B cell (primary cell): ENCODE measurements around the gene RPP14. TPM values are rescaled to one million over a fixed set of nuclear protein-coding genes. Genes with fewer than 3 reads are reported as not detected.

Experiments
- ATAC-seq: fragments of 200-7000 bp; cut with Tn5 transposase; one replicate; pipeline ENCODE4 v1.10.0; 2021; ENCODE audit warnings: low read depth, mild to moderate bottlenecking, moderate number of reproducible peaks, moderate library complexity
- CTCF ChIA-PET: fragments of 350-600 bp; sonication (Branson Sonifier 250); formaldehyde crosslinking; loops from one replicate; lab custom pipeline; 2021; ENCODE audit warnings: antibody characterized with exemption, inconsistent platforms; lab: Charles Lee
- POLR2A ChIA-PET: fragments of 350-600 bp; sonication (Branson Sonifier 250); formaldehyde crosslinking; loops from one replicate; lab custom pipeline; 2021; ENCODE audit warnings: antibody characterized with exemption; lab: Charles Lee
- DNase-seq: peaks from one replicate; pipeline ENCODE4 v3.0.0; 2013
- H2AFZ ChIP-seq: 2 replicates; pipeline ENCODE4 v1.6.1; 2012; ENCODE audit warnings: mild to moderate bottlenecking, low read depth, low read length; ENCODE audit not compliant: insufficient read depth, poor library complexity, severe bottlenecking
- H3K27ac ChIP-seq, 2 donors: 1 replicate in 1 of 2; 2 replicates in 1 of 2; pipeline ENCODE4 v1.5.1; 2012 to 2013; ENCODE audit warnings: low read length in 2 of 2, mild to moderate bottlenecking in 2 of 2, moderate library complexity in 1 of 2
- H3K27me3 ChIP-seq, 4 experiments: fragments of 200-600 bp in 1 of 4; sonication (generic) in 1 of 4; replicated peaks in 1 of 4; 1 replicate in 2 of 4; 2 replicates in 2 of 4; pipeline versions ENCODE4 v1.6.1 to v1.7.0; 2013 to 2016; ENCODE audit warnings: low read length in 3 of 4, mild to moderate bottlenecking in 2 of 4, mixed read lengths in 1 of 4, moderate library complexity in 1 of 4; ENCODE audit not compliant: insufficient read depth in 4 of 4, control insufficient read depth in 3 of 4; ENCODE audit errors: control extremely low read depth in 1 of 4
- H3K36me3 ChIP-seq, 2 experiments: replicated peaks in 1 of 2; 1 replicate in 1 of 2; 2 replicates in 1 of 2; pipeline versions ENCODE4 v1.6.1 to v1.7.1; 2013; ENCODE audit warnings: low read length in 1 of 2; ENCODE audit not compliant: insufficient read depth in 2 of 2, control insufficient read depth in 1 of 2; ENCODE audit errors: control extremely low read depth in 1 of 2, extremely low read depth in 1 of 2
- H3K4me1 ChIP-seq, 2 donors: fragments of 200-600 bp in 1 of 2; sonication (generic) in 1 of 2; 1 replicate in 1 of 2; 2 replicates in 1 of 2; pipeline versions ENCODE4 v1.5.1 to v1.6.1; 2013 to 2017; ENCODE audit warnings: low read length in 2 of 2; ENCODE audit not compliant: control insufficient read depth in 2 of 2, insufficient read depth in 2 of 2
- H3K4me2 ChIP-seq: replicated peaks from 2 replicates; pipeline ENCODE3; 2012; ENCODE audit warnings: mild to moderate bottlenecking, low read depth, low read length; ENCODE audit not compliant: poor library complexity, severe bottlenecking
- H3K4me3 ChIP-seq, 5 experiments: fragments of 200-600 bp in 1 of 5; sonication (generic) in 1 of 5; 1 replicate in 3 of 5; 2 replicates in 2 of 5; pipeline versions ENCODE4 v1.5.1 to v1.7.0; 2011 to 2016; ENCODE audit warnings: low read length in 4 of 5, mild to moderate bottlenecking in 4 of 5, low read depth in 2 of 5, control low read depth in 1 of 5, moderate library complexity in 1 of 5; ENCODE audit not compliant: insufficient read depth in 1 of 5; ENCODE audit errors: control extremely low read depth in 1 of 5, extremely low read depth in 1 of 5
- H3K79me2 ChIP-seq: fragments of 200-600 bp; sonication (generic); one replicate; pipeline ENCODE4 v1.6.0; 2016; ENCODE audit warnings: low read length; ENCODE audit not compliant: control insufficient read depth, insufficient read depth
- H3K9ac ChIP-seq: fragments of 200-600 bp; sonication (generic); 2 replicates; pipeline ENCODE4 v1.6.1; 2017; ENCODE audit warnings: mild to moderate bottlenecking, low read length, moderate library complexity
- H3K9me3 ChIP-seq, 3 donors: one replicate each; pipeline versions ENCODE4 v1.6.1 to v1.7.1; 2013; ENCODE audit warnings: low read length in 2 of 3; ENCODE audit not compliant: control insufficient read depth in 2 of 3, insufficient read depth in 1 of 3; ENCODE audit errors: control extremely low read depth in 1 of 3
- H4K20me1 ChIP-seq: 2 replicates; pipeline ENCODE4 v1.6.0; 2012; ENCODE audit warnings: mild to moderate bottlenecking, low read length; ENCODE audit not compliant: insufficient read depth, control insufficient read depth, poor library complexity, severe bottlenecking
- H3K27ac Mint-ChIP-seq: one replicate; pipeline ENCODE4 v1.8.0; 2021; ENCODE audit warnings: mixed read lengths
- H3K27me3 Mint-ChIP-seq: one replicate; pipeline ENCODE4 v1.8.0; 2021; ENCODE audit warnings: mixed read lengths
- H3K4me1 Mint-ChIP-seq: one replicate; pipeline ENCODE4 v1.8.0; 2021; ENCODE audit warnings: mixed read lengths
- H3K4me3 Mint-ChIP-seq: one replicate; pipeline ENCODE4 v1.8.0; 2021; ENCODE audit warnings: mixed read lengths
- H3K9me3 Mint-ChIP-seq: one replicate; pipeline ENCODE4 v1.8.0; 2022; ENCODE audit warnings: mixed read lengths; ENCODE audit not compliant: insufficient read depth
- EZH2 ChIP-seq: IDR thresholded peaks from 2 replicates; pipeline ENCODE4 v1.6.1; 2012; ENCODE audit warnings: borderline replicate concordance, low read depth, mild to moderate bottlenecking, moderate library complexity, low read length; ENCODE audit not compliant: insufficient read depth, poor library complexity, severe bottlenecking
- WGBS: methylation state at CpG from one replicate; pipeline ENCODE4 v1.1.5; 2013; ENCODE audit warnings: missing lambda C conversion rate; ENCODE audit not compliant: insufficient coverage; 5-methylcytosine and 5-hydroxymethylcytosine counted together
- intact Hi-C: fragments of 100-400 bp; cut with micrococcal nuclease; formaldehyde crosslinking; loops from one replicate; pipeline ENCODE4 v1.10.0; 2022
- polyA plus RNA-seq: library from polyadenylated mRNA; depleted of rRNA; stranded (reverse); fragments of >200 nt; gene quantifications from 2 replicates; pipeline ENCODE4 v1.2.3, GENCODE V29; 2012
- total RNA-seq, 2 donors: library from RNA; stranded (reverse); fragments of 120-200 nt in 1 of 2; gene quantifications; 1 replicate in 1 of 2; 2 replicates in 1 of 2; pipeline versions ENCODE4 v1.2.3 to v1.2.4, GENCODE V29; 2013 to 2022
- TF ChIP-seq, protein P1 (sequence below): fragments of 200-600 bp; IDR thresholded peaks from one replicate; pipeline ENCODE4 v1.8.0; 2022; ENCODE audit warnings: antibody characterized with exemption, mild to moderate bottlenecking

RPP14 gene
- total and polyA plus RNA-seq, 2 donors (not counting 1 experiment from before 2014, with no cell fraction given), result 4.7 to 17.9 TPM

DNA sequence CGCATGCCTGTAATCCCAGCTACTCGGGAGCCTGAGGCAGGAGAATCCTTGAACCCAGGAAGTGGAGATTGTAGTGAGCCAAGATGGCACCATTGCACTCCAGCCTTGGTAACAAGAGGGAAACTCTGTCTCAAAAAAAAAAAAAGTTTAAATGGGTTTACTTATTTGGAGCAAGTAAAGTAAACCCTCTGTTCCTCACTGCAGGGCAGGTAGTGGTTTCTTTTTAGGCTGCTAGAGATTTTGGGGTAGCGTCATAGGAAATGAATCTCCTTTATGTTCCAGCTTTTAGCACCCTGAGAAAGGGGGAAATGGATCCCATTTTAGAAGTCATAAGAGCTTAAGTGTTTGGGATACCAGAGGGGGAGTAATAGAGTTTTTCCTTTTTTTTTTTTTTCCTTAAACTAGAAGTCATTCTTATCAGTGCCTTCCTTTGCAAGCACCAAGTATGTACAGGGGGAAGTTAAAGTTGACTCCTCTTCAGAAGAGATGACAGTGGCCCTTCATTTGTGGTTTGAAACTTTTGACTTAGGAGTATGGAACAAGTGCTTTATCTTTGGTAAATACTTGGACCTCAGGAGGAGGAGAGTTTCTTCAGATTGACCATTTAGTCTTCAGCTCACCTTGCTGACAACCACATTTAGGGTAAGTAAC lies 34.7 kb downstream of the RPP14 start:
- Mint-ChIP-seq H3K27me3 (no peaks in the 10 kb centered on the region), H3K4me3 (peak overlapping the region; percentile 35), H3K9me3 (no peaks in the 10 kb centered on the region), H3K27ac (peak overlapping the region; percentile 88), H3K4me1 (peaks cover 72% of the 10 kb centered on the region)
- Histone ChIP-seq H3K9ac (no peak overlapping the region), H3K36me3 (peaks cover under 1 to 15% of the 10 kb centered on the region in 2 experiments), H3K4me1 (peaks cover 87 to 88% of the 10 kb centered on the region in 2 donors), H4K20me1 (no peaks in the 10 kb centered on the region), H3K27me3 (no peaks in the 10 kb centered on the region), H3K4me3 (peak overlapping the region in 1 of 5 experiments; percentile 40), H3K4me2 (peak overlapping the region; percentile 65), H2AFZ (peak overlapping the region; percentile 35), H3K27ac (peak overlapping the region; percentile 54 to 85), H3K9me3 (peaks cover 0 to 11% (median 0%) of the 10 kb centered on the region in 3 donors), H3K79me2 (peaks cover 98% of the 10 kb centered on the region)
- no peak for TF ChIP-seq EZH2
- TF ChIP-seq, protein P1, sequence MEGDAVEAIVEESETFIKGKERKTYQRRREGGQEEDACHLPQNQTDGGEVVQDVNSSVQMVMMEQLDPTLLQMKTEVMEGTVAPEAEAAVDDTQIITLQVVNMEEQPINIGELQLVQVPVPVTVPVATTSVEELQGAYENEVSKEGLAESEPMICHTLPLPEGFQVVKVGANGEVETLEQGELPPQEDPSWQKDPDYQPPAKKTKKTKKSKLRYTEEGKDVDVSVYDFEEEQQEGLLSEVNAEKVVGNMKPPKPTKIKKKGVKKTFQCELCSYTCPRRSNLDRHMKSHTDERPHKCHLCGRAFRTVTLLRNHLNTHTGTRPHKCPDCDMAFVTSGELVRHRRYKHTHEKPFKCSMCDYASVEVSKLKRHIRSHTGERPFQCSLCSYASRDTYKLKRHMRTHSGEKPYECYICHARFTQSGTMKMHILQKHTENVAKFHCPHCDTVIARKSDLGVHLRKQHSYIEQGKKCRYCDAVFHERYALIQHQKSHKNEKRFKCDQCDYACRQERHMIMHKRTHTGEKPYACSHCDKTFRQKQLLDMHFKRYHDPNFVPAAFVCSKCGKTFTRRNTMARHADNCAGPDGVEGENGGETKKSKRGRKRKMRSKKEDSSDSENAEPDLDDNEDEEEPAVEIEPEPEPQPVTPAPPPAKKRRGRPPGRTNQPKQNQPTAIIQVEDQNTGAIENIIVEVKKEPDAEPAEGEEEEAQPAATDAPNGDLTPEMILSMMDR, result no peak
- ATAC-seq (peak; percentile 41), DNase-seq (no peak)
- CTCF ChIA-PET, result interaction anchor here (0.6 to 10.2 kb wide), 3 partner anchors 10 to 74 kb away, joined by 5 to 349 read pairs (median 5); no protein-coding TSS in a partner anchor
- intact Hi-C loops, result no loop called here
- 100% methylated on average over 2 of the region's 3 CpGs for WGBS
- POLR2A ChIA-PET, result interaction anchor here (11.4 kb wide), 1 partner anchor 12 kb away, joined by 182 read pairs; no protein-coding TSS in a partner anchor

DNA sequence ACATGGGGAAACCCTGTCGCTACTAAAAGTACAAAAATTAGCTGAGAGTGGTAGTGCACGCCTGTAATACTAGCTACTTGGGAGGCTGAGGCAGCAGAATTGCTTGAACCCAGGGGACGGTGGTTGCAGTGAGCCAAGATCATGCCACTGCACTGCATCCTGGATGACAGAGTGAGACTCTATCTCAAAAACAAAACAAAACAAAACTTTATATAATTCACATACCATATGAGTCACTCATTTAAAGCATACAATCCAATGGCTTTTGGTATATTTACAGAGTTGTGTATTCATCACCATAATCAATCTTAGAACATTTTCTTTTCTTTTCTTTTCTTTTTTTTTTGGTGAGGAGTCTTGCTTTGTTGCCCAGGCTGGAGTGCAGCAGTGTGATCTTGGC lies 35.3 kb downstream of the RPP14 start:
- Histone ChIP-seq H3K4me1 (peaks cover 88% of the 10 kb centered on the region in 2 donors), H3K36me3 (peaks cover 0 to 20% of the 10 kb centered on the region in 2 experiments), H4K20me1 (no peaks in the 10 kb centered on the region), H3K9me3 (peaks cover 0 to 11% (median 0%) of the 10 kb centered on the region in 3 donors), H3K27me3 (no peaks in the 10 kb centered on the region), H3K4me2 (peak overlapping the region; percentile 65), H2AFZ (no peak overlapping the region), H3K9ac (no peak overlapping the region), H3K79me2 (peaks cover 98% of the 10 kb centered on the region), H3K27ac (peak overlapping the region; percentile 54 to 85), H3K4me3 (peak overlapping the region in 1 of 5 experiments; percentile 40)
- intact Hi-C loops, result no loop called here
- ChIA-PET CTCF (interaction anchor here (0.6 to 10.2 kb wide), 3 partner anchors 9 to 74 kb away, joined by 5 to 349 read pairs (median 5); no protein-coding TSS in a partner anchor), POLR2A (interaction anchor here (11.4 kb wide), 1 partner anchor 12 kb away, joined by 182 read pairs; no protein-coding TSS in a partner anchor)
- no peak for ATAC-seq
- Mint-ChIP-seq H3K9me3 (no peaks in the 10 kb centered on the region), H3K27me3 (no peaks in the 10 kb centered on the region), H3K4me1 (peaks cover 73% of the 10 kb centered on the region), H3K27ac (peak overlapping the region; percentile 88), H3K4me3 (peak overlapping the region; percentile 35)
- WGBS, result 90% methylated on average over 2 of the region's 3 CpGs
- DNase-seq, result no peak
- TF ChIP-seq EZH2, result no peak
- TF ChIP-seq, protein P1, result no peak
